ENCODE measurements around the gene PPP1R14C.
A peak's percentile ranks its signal among the peaks of the same experiment; 100 is the strongest.

Gene PPP1R14C

DNA sequence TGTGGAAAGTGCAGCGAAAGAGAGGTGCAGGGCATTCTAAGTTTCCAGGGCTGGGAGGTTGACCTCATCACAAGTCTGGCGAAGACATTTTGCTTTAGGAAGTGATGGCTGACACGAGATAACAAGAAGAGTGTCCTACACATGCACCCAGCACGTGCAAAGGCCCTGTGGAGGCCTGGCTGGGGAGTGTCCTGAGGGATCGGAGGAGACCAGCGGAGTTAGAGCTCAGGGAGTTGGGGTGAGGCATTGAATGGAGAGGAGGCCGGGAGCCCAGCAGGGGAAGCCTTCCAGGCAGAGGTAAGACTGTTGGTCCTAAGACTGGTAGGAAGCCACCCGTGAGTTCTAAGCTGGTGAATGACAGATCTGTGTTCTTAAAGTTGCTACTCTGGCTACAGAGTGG lies 58.4 kb downstream of the PPP1R14C start:
- no peak overlapping the region for H3K4me2 ChIP-seq (ENCODE audit: low read length, poor library complexity, severe bottlenecking)
- peaks cover 0 to 6% of the 10 kb centered on the region in 2 experiments for H3K27me3 ChIP-seq (ENCODE audit: control insufficient read depth in 1 of 2, insufficient read depth in 1 of 2, low read length in 2 of 2)
- no peak overlapping the region for H3K14ac ChIP-seq (ENCODE audit: low read length in 2 of 2)
- H3K36me3 ChIP-seq (ENCODE audit: control insufficient read depth in 1 of 2, insufficient read depth in 2 of 2, low read depth in 1 of 2, low read length in 2 of 2): no peaks in the 10 kb centered on the region
- H3K4me1 ChIP-seq (ENCODE audit: control insufficient read depth, insufficient read depth, low read depth, low read length): peaks cover 11% of the 10 kb centered on the region
- WGBS: 86% methylated on average over 8 of the region's 8 CpGs
- H2BK120ac ChIP-seq (ENCODE audit: low read depth, low read length): no peak overlapping the region
- H4K91ac ChIP-seq (ENCODE audit: low read length): no peak overlapping the region
- H3K27ac ChIP-seq (ENCODE audit: low read length, poor library complexity, severe bottlenecking): no peak overlapping the region
- no peak overlapping the region for H2AK5ac ChIP-seq (ENCODE audit: low read length, severe bottlenecking)
- no peaks in the 10 kb centered on the region for H3K9me3 ChIP-seq (ENCODE audit: control insufficient read depth, low read length)
- H2BK12ac ChIP-seq (ENCODE audit: low read length in 2 of 2): no peak overlapping the region
- DNase-seq: no peak
- no peak overlapping the region for H2BK5ac ChIP-seq (ENCODE audit: low read depth, low read length, poor library complexity, severe bottlenecking)
- H3K4me3 ChIP-seq (ENCODE audit: insufficient read depth in 1 of 2, low read depth in 1 of 2, low read length in 2 of 2): no peak overlapping the region
- no peak overlapping the region for H4K8ac ChIP-seq (ENCODE audit: low read length)
- H2BK15ac ChIP-seq (ENCODE audit: low read depth, poor library complexity, severe bottlenecking): no peak overlapping the region
- H3K79me1 ChIP-seq (replicated peaks; ENCODE audit: low read length, poor library complexity, severe bottlenecking): peaks cover 4% of the 10 kb centered on the region
- H3K4ac ChIP-seq (ENCODE audit: low read depth in 1 of 2, low read length in 2 of 2): no peak overlapping the region
- no peak overlapping the region for H3K18ac ChIP-seq (ENCODE audit: low read depth in 1 of 2, low read length in 2 of 2)
- H2AFZ ChIP-seq (ENCODE audit: low read depth, low read length): no peak overlapping the region
- no peak overlapping the region for H3K9ac ChIP-seq (ENCODE audit: low read length)
- no peak overlapping the region for H3K23ac ChIP-seq (ENCODE audit: low read length in 2 of 2)

GRCh38 chr6:150201772-150202329 lies 59.0 kb downstream of the PPP1R14C start:
- Histone ChIP-seq H3K9ac (ENCODE audit: low read length) (no peak overlapping the region), H3K27ac (ENCODE audit: low read length, poor library complexity, severe bottlenecking) (no peak overlapping the region), H3K23ac (ENCODE audit: low read length in 2 of 2) (no peak overlapping the region), H3K27me3 (ENCODE audit: control insufficient read depth in 1 of 2, insufficient read depth in 1 of 2, low read length in 2 of 2) (peaks cover 0 to 4% of the 10 kb centered on the region in 2 experiments), H2BK5ac (ENCODE audit: low read depth, low read length, poor library complexity, severe bottlenecking) (no peak overlapping the region), H2AK5ac (ENCODE audit: low read length, severe bottlenecking) (no peak overlapping the region), H3K4me3 (ENCODE audit: insufficient read depth in 1 of 2, low read depth in 1 of 2, low read length in 2 of 2) (no peak overlapping the region), H3K9me3 (ENCODE audit: control insufficient read depth, low read length) (no peaks in the 10 kb centered on the region), H3K4me1 (ENCODE audit: control insufficient read depth, insufficient read depth, low read depth, low read length) (peaks cover 10% of the 10 kb centered on the region), H3K4me2 (ENCODE audit: low read length, poor library complexity, severe bottlenecking) (no peak overlapping the region), H3K14ac (ENCODE audit: low read length in 2 of 2) (no peak overlapping the region), H4K8ac (ENCODE audit: low read length) (no peak overlapping the region), H4K91ac (ENCODE audit: low read length) (no peak overlapping the region), H2BK15ac (ENCODE audit: low read depth, poor library complexity, severe bottlenecking) (no peak overlapping the region), H3K4ac (ENCODE audit: low read depth in 1 of 2, low read length in 2 of 2) (no peak overlapping the region), H3K36me3 (ENCODE audit: control insufficient read depth in 1 of 2, insufficient read depth in 2 of 2, low read depth in 1 of 2, low read length in 2 of 2) (no peaks in the 10 kb centered on the region), H2BK12ac (ENCODE audit: low read length in 2 of 2) (no peak overlapping the region), H3K18ac (ENCODE audit: low read depth in 1 of 2, low read length in 2 of 2) (no peak overlapping the region), H3K79me1 (replicated peaks; ENCODE audit: low read length, poor library complexity, severe bottlenecking) (peaks cover 4% of the 10 kb centered on the region), H2AFZ (ENCODE audit: low read depth, low read length) (no peak overlapping the region), H2BK120ac (ENCODE audit: low read depth, low read length) (no peak overlapping the region)
- WGBS: 65% methylated on average over 5 of the region's 9 CpGs
- DNase-seq: no peak

GRCh38 chr6:150202404-150202803 lies 59.6 kb downstream of the PPP1R14C start:
- H3K9me3 ChIP-seq (ENCODE audit: control insufficient read depth, low read length): no peaks in the 10 kb centered on the region
- H3K4me2 ChIP-seq (ENCODE audit: low read length, poor library complexity, severe bottlenecking): no peak overlapping the region
- peak overlapping the region; percentile 6 for H3K9ac ChIP-seq (ENCODE audit: low read length)
- H3K18ac ChIP-seq (ENCODE audit: low read depth in 1 of 2, low read length in 2 of 2): no peak overlapping the region
- H3K14ac ChIP-seq (ENCODE audit: low read length in 2 of 2): no peak overlapping the region
- no peak overlapping the region for H4K8ac ChIP-seq (ENCODE audit: low read length)
- no peaks in the 10 kb centered on the region for H3K36me3 ChIP-seq (ENCODE audit: control insufficient read depth in 1 of 2, insufficient read depth in 2 of 2, low read depth in 1 of 2, low read length in 2 of 2)
- H2AK5ac ChIP-seq (ENCODE audit: low read length, severe bottlenecking): no peak overlapping the region
- H2BK5ac ChIP-seq (ENCODE audit: low read depth, low read length, poor library complexity, severe bottlenecking): no peak overlapping the region
- H3K27me3 ChIP-seq (ENCODE audit: control insufficient read depth in 1 of 2, insufficient read depth in 1 of 2, low read length in 2 of 2): no peaks in the 10 kb centered on the region
- H2BK120ac ChIP-seq (ENCODE audit: low read depth, low read length): no peak overlapping the region
- H3K4me3 ChIP-seq (ENCODE audit: insufficient read depth in 1 of 2, low read depth in 1 of 2, low read length in 2 of 2): no peak overlapping the region
- H2AFZ ChIP-seq (ENCODE audit: low read depth, low read length): no peak overlapping the region
- H3K27ac ChIP-seq (ENCODE audit: low read length, poor library complexity, severe bottlenecking): no peak overlapping the region
- peaks cover 9% of the 10 kb centered on the region for H3K4me1 ChIP-seq (ENCODE audit: control insufficient read depth, insufficient read depth, low read depth, low read length)
- no peak overlapping the region for H2BK15ac ChIP-seq (ENCODE audit: low read depth, poor library complexity, severe bottlenecking)
- 96% methylated on average over 7 of the region's 8 CpGs for WGBS
- no peak overlapping the region for H4K91ac ChIP-seq (ENCODE audit: low read length)
- no peak overlapping the region for H3K23ac ChIP-seq (ENCODE audit: low read length in 2 of 2)
- no peak for DNase-seq
- no peak overlapping the region for H3K4ac ChIP-seq (ENCODE audit: low read depth in 1 of 2, low read length in 2 of 2)
- H3K79me1 ChIP-seq (replicated peaks; ENCODE audit: low read length, poor library complexity, severe bottlenecking): peaks cover 4% of the 10 kb centered on the region
- H2BK12ac ChIP-seq (ENCODE audit: low read length in 2 of 2): no peak overlapping the region

DNA sequence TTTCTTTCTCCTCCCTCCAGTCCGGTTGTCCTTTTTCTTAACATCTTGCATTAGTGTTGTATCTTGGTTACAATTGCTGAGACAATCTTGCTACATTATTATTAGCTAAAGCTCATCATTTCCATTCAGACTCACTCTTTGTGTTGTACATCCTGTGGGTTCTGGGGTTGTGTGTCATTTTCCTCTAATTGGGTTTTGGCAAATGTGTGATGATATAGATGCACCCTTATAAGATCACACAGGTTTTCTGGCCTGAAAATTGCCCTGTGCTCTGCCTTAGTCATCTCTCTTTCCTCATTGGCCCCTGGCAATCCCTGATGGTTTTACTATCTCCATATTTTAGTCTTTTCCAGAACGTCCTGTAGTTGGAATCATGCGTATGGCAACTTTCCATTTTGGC lies 60.1 kb downstream of the PPP1R14C start:
- no peak overlapping the region for H2BK15ac ChIP-seq (ENCODE audit: low read depth, poor library complexity, severe bottlenecking)
- H3K79me1 ChIP-seq (replicated peaks; ENCODE audit: low read length, poor library complexity, severe bottlenecking): peaks cover 4% of the 10 kb centered on the region
- no peak overlapping the region for H4K91ac ChIP-seq (ENCODE audit: low read length)
- H3K9ac ChIP-seq (ENCODE audit: low read length): no peak overlapping the region
- H3K27me3 ChIP-seq (ENCODE audit: control insufficient read depth in 1 of 2, insufficient read depth in 1 of 2, low read length in 2 of 2): no peaks in the 10 kb centered on the region
- peaks cover 9% of the 10 kb centered on the region for H3K4me1 ChIP-seq (ENCODE audit: control insufficient read depth, insufficient read depth, low read depth, low read length)
- no peak overlapping the region for H3K4ac ChIP-seq (ENCODE audit: low read depth in 1 of 2, low read length in 2 of 2)
- no peak overlapping the region for H3K4me2 ChIP-seq (ENCODE audit: low read length, poor library complexity, severe bottlenecking)
- H3K14ac ChIP-seq (ENCODE audit: low read length in 2 of 2): no peak overlapping the region
- no peak overlapping the region for H3K23ac ChIP-seq (ENCODE audit: low read length in 2 of 2)
- H2BK120ac ChIP-seq (ENCODE audit: low read depth, low read length): no peak overlapping the region
- H2BK5ac ChIP-seq (ENCODE audit: low read depth, low read length, poor library complexity, severe bottlenecking): no peak overlapping the region
- no peak overlapping the region for H2AFZ ChIP-seq (ENCODE audit: low read depth, low read length)
- H2BK12ac ChIP-seq (ENCODE audit: low read length in 2 of 2): no peak overlapping the region
- H3K27ac ChIP-seq (ENCODE audit: low read length, poor library complexity, severe bottlenecking): no peak overlapping the region
- no peak overlapping the region for H3K4me3 ChIP-seq (ENCODE audit: insufficient read depth in 1 of 2, low read depth in 1 of 2, low read length in 2 of 2)
- H4K8ac ChIP-seq (ENCODE audit: low read length): no peak overlapping the region
- H3K36me3 ChIP-seq (ENCODE audit: control insufficient read depth in 1 of 2, insufficient read depth in 2 of 2, low read depth in 1 of 2, low read length in 2 of 2): no peaks in the 10 kb centered on the region
- no peaks in the 10 kb centered on the region for H3K9me3 ChIP-seq (ENCODE audit: control insufficient read depth, low read length)
- H3K18ac ChIP-seq (ENCODE audit: low read depth in 1 of 2, low read length in 2 of 2): no peak overlapping the region
- H2AK5ac ChIP-seq (ENCODE audit: low read length, severe bottlenecking): no peak overlapping the region
- WGBS: 91% methylated on average over 2 of the region's 3 CpGs
- no peak for DNase-seq
